Parathyroid adenoma (tissue), 2 donors: Measurements from ENCODE around the gene FRMPD2.

ENCODE experiments used
- H2AFZ ChIP-seq: fragments of 300-600 bp; sonication (generic); one replicate; pipeline ENCODE4 v1.7.0; 2017; ENCODE audit warnings: antibody characterized with exemption, mild to moderate bottlenecking
- H3K27ac ChIP-seq: fragments of 300-600 bp; sonication (generic); one replicate; pipeline ENCODE4 v1.7.0; 2017
- H3K27me3 ChIP-seq: fragments of 300-600 bp; sonication (generic); one replicate; pipeline ENCODE4 v1.7.0; 2017; ENCODE audit warnings: low read length; ENCODE audit not compliant: control insufficient read depth, insufficient read depth
- H3K36me3 ChIP-seq: fragments of 300-600 bp; sonication (generic); one replicate; pipeline ENCODE4 v1.7.0; 2017; ENCODE audit warnings: low read length; ENCODE audit not compliant: control insufficient read depth, insufficient read depth
- H3K4me1 ChIP-seq: fragments of 300-600 bp; sonication (generic); one replicate; pipeline ENCODE4 v1.7.0; 2017; ENCODE audit warnings: control low read depth
- H3K4me2 ChIP-seq: fragments of 300-600 bp; sonication (generic); one replicate; pipeline ENCODE4 v1.7.0; 2017; ENCODE audit warnings: low read length
- H3K4me3 ChIP-seq: fragments of 300-600 bp; sonication (generic); one replicate; pipeline ENCODE4 v1.7.0; 2017; ENCODE audit warnings: low read depth, low read length
- H3K79me2 ChIP-seq: fragments of 300-600 bp; sonication (generic); one replicate; pipeline ENCODE4 v1.7.0; 2017; ENCODE audit warnings: control low read depth
- H3K9ac ChIP-seq: fragments of 300-600 bp; sonication (generic); one replicate; pipeline ENCODE4 v1.7.0; 2017; ENCODE audit warnings: mild to moderate bottlenecking
- H3K9me3 ChIP-seq: fragments of 300-600 bp; sonication (generic); one replicate; pipeline ENCODE4 v1.7.0; 2017; ENCODE audit warnings: low read length; ENCODE audit not compliant: control insufficient read depth
- CTCF ChIP-seq: fragments of 300-600 bp; sonication (generic); IDR thresholded peaks from one replicate; pipeline ENCODE4 v1.7.0; 2017; ENCODE audit warnings: antibody characterized with exemption, mild to moderate bottlenecking
- donor health status: primary hyperparathyroidism.

The FRMPD2 gene

GRCh38 chr10:48236199-48236621 lies 38.3 kb downstream of the FRMPD2 start:
- Histone ChIP-seq H3K79me2 (no peaks in the 10 kb centered on the region), H3K27me3 (no peaks in the 10 kb centered on the region), H3K4me2 (no peak overlapping the region), H3K9me3 (no peaks in the 10 kb centered on the region), H3K9ac (no peak overlapping the region), H3K27ac (no peak overlapping the region), H3K4me1 (no peaks in the 10 kb centered on the region), H3K4me3 (no peak overlapping the region), H3K36me3 (no peaks in the 10 kb centered on the region), H2AFZ (no peak overlapping the region)
- TF ChIP-seq CTCF, result no peak

GRCh38 chr10:48235501-48235900 lies 39.0 kb downstream of the FRMPD2 start:
- H3K9ac ChIP-seq, result no peak overlapping the region
- TF ChIP-seq CTCF, result no peak
- no peak overlapping the region for H2AFZ ChIP-seq
- H3K79me2 ChIP-seq, result no peaks in the 10 kb centered on the region
- H3K4me1 ChIP-seq, result no peaks in the 10 kb centered on the region
- no peak overlapping the region for H3K4me2 ChIP-seq
- no peaks in the 10 kb centered on the region for H3K27me3 ChIP-seq
- no peaks in the 10 kb centered on the region for H3K9me3 ChIP-seq
- H3K36me3 ChIP-seq, result no peaks in the 10 kb centered on the region
- no peak overlapping the region for H3K27ac ChIP-seq
- H3K4me3 ChIP-seq, result no peak overlapping the region

DNA sequence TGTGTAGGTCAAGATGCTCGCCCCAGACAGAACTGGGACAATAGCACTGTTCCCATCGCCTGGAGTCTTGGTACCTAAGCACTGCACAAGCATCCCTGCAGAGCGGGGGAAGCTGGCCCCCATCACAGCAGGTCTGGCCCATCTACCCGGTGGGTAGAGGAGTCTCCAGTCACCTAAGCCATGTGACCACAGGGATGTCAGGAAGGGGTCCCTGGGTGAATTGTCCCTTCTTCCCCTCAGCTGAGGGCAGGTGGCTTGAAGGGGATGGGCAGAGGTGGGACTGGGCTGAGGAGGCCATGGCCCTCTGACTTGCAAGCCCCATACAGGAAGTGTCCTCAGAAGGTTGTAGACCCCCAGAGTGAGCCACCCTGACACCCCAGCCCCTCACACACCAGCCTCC lies 39.7 kb downstream of the FRMPD2 start:
- Histone ChIP-seq H3K4me1 (no peaks in the 10 kb centered on the region), H3K36me3 (no peaks in the 10 kb centered on the region), H2AFZ (no peak overlapping the region), H3K27ac (no peak overlapping the region), H3K79me2 (no peaks in the 10 kb centered on the region), H3K9ac (no peak overlapping the region), H3K4me2 (no peak overlapping the region), H3K9me3 (no peaks in the 10 kb centered on the region), H3K27me3 (no peaks in the 10 kb centered on the region), H3K4me3 (no peak overlapping the region)
- TF ChIP-seq CTCF, result no peak

GRCh38 chr10:48234295-48234694 lies 40.2 kb downstream of the FRMPD2 start:
- TF ChIP-seq CTCF, result no peak

GRCh38 chr10:48233559-48234005 lies 40.9 kb downstream of the FRMPD2 start:
- Histone ChIP-seq H3K9me3 (no peaks in the 10 kb centered on the region), H3K27ac (no peak overlapping the region), H3K4me3 (no peak overlapping the region), H2AFZ (no peak overlapping the region), H3K4me1 (no peaks in the 10 kb centered on the region), H3K9ac (no peak overlapping the region), H3K4me2 (no peak overlapping the region), H3K36me3 (no peaks in the 10 kb centered on the region), H3K27me3 (no peaks in the 10 kb centered on the region), H3K79me2 (no peaks in the 10 kb centered on the region)
- no peak for TF ChIP-seq CTCF

More at GRCh38 chr10:48234295-48234694, 40.2 kb downstream of the FRMPD2 start:
- no peak overlapping the region for H3K4me3 ChIP-seq
- H3K4me2 ChIP-seq, result no peak overlapping the region
- H3K9me3 ChIP-seq, result no peaks in the 10 kb centered on the region
- H3K27ac ChIP-seq, result no peak overlapping the region
- H3K36me3 ChIP-seq, result no peaks in the 10 kb centered on the region
- H3K79me2 ChIP-seq, result no peaks in the 10 kb centered on the region
- no peak overlapping the region for H3K9ac ChIP-seq
- no peaks in the 10 kb centered on the region for H3K4me1 ChIP-seq
- H2AFZ ChIP-seq, result no peak overlapping the region
- H3K27me3 ChIP-seq, result no peaks in the 10 kb centered on the region
